HG02610 (cell line): ENCODE results near the gene FXYD1.

ENCODE experiments used
- ATAC-seq: cut with Tn5 transposase; IDR thresholded peaks from one replicate; pipeline ENCODE4 v1.9.1; 2021; ENCODE audit warnings: mild to moderate bottlenecking, moderate library complexity; ENCODE audit not compliant: unreplicated experiment

The FXYD1 gene

DNA sequence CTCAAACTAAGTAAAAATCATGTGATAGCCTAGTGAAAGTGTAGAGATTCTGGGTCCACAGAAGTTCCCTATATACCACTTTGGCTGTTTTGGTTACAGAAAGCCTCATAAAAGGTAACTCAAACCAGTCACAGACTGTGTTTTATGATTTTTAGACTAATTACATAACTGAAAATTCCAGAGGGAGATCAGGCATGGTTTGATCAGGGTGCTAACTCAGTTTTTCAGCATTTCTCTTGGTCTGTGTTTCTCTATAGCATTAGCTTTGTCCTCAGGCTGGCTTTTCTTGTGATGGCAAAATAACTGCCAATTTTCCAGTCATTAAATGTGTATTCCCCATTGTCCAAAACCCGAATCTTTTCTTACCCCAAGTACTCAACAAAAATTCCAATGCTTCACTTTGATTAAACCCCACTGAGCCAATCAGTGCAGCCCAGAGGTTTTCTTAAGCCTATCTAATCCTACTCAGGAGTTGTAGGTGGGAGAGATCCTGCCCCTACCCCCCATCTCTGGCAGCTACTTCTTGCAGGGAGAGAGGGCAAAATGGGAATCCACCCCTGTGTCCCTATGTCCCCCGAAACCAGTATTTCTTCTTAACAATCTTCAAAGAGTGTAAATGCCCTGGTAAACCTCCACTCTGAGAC is 31.6 kb upstream of the FXYD1 start:
- no peak for ATAC-seq

- ATAC-seq: no peak
These were observed 31.1 kb upstream of the FXYD1 start for GRCh38 chr19:35107545-35107944.

GRCh38 chr19:35108730-35109129 is 29.9 kb upstream of the FXYD1 start:
- ATAC-seq: no peak

DNA sequence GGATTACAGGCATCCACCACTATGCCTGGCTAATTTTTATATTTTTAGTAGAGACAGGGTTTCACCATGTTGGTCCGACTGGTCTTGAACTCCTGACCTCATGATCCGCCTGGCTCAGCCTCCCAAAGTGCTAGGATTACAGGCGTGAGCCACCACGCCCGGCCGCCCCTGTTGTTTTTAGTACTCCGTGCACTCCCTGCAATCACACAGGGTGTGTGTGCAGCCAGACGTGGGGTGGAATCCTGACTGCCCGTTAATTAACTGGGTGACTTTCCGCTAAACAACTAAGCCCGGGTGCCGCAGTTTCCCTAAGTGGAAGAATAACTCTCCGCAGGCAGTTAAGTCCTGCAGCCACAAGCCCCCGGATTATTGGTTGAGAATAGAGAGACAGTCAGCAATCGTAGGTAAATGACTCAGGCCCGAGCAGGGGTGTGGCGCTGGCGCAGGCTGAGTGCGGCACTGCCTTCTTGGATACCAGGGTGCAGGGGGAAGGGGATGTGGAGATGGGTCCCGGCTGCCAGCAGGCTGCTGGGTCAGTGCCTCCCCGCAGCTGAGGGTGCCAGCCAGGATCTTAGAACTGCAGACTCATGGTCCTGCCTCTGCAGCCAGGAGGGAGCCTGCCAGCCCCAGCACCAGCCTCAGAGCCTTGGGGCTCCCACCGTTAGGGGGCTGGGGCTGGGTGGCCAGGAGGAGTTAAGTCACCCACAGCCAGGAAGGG is 29.1 kb upstream of the FXYD1 start:
- no peak for ATAC-seq

GRCh38 chr19:35110974-35111373 is 27.6 kb upstream of the FXYD1 start:
- no peak for ATAC-seq

- no peak for ATAC-seq
These were observed 25.5 kb upstream of the FXYD1 start for GRCh38 chr19:35112995-35113688.

DNA sequence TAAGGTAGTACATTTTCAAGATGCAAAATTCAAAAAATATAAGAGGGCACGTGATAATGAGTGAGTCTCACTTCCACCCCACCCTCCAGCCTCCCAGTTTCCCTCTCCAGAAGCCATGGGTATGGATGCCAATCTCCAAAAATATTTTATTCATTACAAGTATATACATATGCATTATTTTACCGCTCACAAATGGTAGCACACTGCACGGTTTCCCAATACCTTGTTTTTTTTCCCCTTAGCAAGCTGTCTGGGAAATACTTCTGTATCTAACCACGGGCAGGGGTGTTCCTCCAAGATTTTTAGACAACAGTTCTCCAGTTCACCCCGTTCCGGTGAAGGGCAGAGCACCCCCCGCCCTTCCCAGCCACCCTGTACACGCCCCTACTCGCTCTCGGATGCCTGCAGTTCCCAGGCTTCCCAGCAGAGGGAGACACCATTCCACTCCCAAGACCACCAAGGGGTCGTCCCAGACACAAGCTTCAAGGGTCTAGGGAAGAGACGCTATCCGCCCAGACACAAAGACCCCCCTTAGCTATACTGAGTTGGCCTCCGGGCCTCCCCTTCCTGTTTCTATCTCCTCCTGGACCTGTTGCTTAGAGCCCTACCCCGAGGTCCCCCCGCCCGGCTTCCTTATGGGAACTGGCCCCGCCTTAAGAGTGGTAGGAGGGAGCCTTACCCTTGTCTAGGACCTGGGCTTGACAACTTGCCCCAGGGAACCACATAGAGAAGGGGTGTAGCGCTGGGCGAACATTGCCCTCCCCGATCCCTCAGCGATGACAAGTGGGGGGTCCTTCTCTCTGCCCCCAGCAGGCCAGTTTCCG is 24.1 kb upstream of the FXYD1 start:
- ATAC-seq: no peak

DNA sequence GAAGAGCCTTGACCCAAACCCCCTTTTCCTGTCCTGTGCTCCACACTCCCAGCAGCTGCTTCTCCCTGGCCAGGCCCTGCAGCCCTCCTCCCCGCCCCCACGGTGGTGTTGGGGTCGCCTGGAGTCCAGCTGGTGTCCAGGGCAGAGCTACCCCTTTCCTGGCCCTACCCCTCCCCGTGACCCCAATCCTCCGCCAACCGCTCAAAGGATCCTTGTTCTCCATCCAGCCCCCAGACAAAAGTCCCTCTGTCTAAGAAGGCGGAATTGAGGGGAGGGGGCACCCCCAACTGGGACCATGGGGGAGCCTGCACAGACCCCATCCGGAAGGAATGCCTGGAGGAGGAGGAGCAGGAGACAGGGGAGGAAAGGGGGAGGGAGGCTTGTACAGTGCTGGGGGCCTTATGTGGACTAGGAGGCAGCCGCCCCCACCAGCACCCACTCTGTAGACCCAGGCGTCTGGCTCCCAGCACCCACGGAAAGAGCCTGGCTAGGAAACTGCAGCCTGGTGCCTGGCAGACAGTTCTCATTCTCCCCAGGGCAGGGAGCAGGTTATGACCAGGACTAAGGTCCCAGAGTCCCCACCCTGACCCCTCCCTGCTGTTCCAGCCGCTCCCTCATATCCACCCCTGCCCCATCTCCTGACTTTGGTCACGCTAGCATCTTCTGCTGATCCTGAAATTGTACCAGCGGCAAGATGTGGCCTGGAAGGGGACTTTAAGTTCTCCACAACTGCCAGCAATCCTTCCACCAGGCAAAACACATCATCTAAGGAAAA is 23.3 kb upstream of the FXYD1 start, which contains the start of gene FXYD3:
Gene FXYD3 (plus strand): TSS at position 647 of the 775 bp plus-strand sequence. CDS start 3,554 bp downstream, outside the sequence.
- no peak for ATAC-seq

DNA sequence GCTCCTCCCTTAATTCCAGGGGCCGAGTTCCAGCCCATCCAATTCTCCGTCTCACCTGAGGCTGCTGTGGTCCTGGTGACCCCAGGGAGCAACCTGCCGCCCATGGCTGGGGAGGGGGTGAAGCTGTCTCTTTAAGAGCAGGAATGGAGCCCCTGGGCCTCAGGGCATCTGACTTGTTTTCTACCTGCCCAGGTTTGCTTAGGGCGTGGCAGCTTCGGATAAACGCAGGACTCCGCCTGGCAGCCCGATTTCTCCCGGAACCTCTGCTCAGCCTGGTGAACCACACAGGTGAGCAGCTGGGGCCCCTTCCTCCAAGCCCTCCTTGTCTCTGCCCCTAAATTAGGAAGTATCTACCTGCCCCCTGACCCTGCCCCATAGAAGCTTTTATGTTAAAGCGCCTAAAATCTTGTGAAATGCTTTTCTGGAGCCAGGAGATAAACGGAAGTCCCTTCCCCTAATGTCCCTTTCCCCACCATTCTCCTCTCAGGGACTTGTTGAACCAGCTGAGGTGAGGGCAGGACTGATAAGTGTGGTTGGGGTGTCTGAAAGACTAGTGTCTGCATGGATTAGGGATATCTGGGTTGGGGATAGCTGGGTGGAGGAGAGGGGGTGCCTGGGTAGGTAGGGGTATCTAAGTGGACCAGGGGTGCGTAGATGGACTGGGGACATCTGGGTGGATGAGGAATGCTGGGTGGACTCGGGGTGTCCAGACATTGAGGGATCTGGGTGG is 22.4 kb upstream of the FXYD1 start:
- no peak for ATAC-seq

GRCh38 chr19:35117116-35117515 is 21.5 kb upstream of the FXYD1 start:
- no peak for ATAC-seq

GRCh38 chr19:35117799-35118198 is 20.8 kb upstream of the FXYD1 start:
- no peak for ATAC-seq

- no peak for ATAC-seq
These were observed 20.2 kb upstream of the FXYD1 start for GRCh38 chr19:35118268-35119020.

GRCh38 chr19:35119091-35119490 is 19.5 kb upstream of the FXYD1 start:
- ATAC-seq: no peak

DNA sequence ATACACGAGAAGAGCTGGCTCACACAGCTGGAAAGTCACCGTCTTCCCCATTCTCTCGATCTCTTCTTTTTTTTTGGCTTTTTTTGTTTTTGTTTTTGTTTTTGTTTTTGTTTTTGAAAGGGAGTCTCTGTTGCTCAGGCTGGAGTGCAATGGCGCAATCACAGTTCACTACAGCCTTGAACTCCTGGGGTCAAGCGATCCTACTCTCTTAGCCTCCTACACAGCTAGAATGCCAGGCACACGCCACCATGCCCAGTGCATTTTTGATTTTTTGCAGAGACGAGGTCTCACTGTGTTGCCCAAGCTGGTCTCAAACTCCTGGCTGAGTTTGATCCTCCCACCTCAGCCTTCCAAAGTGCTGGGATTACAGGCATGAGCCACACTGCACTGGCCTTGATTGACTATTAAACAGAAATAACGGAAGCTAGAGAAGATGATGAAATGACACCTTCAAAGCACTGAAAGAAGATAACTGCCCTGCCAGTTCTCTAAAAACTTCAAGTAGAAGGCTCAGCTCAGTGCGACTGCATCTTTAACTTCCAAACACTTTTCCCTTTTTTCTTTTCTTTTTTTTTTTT is 19.0 kb upstream of the FXYD1 start:
- ATAC-seq: no peak

- no peak for ATAC-seq
These were observed 18.1 kb upstream of the FXYD1 start for GRCh38 chr19:35120492-35120891.

DNA sequence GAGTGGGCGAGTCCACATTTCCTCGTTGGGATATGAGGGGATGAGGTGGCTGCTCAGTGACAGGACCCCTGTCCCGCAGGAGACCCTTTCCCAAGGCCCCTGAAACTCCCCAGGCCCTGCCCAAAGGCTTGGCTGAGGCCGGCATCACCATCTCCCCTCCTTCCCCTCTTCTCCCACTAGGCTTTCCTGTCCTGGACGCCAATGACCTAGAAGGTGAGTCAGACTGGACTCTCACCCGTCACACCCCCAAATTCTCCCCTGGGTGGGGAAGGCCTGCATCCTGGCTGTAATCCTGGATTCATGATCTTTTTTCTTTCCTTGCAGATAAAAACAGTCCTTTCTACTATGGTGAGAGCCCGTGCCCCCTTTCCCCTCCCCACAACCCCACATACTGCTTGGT is 17.7 kb upstream of the FXYD1 start:
- no peak for ATAC-seq

DNA sequence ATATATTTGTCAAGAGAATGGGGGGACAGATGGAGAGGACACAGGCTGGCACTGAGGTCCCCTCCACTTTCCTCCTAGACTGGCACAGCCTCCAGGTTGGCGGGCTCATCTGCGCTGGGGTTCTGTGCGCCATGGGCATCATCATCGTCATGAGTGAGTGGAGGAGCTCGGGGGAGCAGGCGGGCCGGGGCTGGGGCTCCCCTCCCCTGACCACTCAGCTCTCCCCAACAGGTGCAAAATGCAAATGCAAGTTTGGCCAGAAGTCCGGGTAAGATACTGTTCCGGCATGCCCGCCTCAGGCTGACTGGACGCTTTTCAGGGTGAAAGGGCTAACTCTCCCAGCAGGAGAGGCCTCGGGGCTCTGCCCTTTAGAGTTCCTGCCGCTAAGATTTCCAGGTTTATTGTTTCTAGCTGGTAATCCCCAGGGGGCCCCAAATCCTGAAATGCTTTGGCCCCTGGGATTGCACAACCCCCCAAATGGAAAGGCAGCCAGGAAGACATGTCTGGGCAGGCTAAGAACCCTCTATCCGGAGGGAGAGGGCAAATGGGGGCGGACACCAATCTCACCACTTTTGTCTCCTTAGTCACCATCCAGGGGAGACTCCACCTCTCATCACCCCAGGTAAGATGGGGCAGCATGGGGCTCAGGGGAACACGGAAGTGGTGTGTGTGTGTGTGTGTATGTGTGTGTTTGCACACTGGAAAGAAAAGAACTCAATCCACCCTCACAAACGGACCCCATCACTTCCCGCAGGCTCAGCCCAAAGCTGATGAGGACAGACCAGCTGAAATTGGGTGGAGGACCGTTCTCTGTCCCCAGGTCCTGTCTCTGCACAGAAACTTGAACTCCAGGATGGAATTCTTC is 15.7 kb upstream of the FXYD1 start:
- no peak for ATAC-seq

- no peak for ATAC-seq
These were observed 15.1 kb upstream of the FXYD1 start for GRCh38 chr19:35123573-35123972.
